ENCODE data around the gene DKKL1.

The DKKL1 gene

DNA sequence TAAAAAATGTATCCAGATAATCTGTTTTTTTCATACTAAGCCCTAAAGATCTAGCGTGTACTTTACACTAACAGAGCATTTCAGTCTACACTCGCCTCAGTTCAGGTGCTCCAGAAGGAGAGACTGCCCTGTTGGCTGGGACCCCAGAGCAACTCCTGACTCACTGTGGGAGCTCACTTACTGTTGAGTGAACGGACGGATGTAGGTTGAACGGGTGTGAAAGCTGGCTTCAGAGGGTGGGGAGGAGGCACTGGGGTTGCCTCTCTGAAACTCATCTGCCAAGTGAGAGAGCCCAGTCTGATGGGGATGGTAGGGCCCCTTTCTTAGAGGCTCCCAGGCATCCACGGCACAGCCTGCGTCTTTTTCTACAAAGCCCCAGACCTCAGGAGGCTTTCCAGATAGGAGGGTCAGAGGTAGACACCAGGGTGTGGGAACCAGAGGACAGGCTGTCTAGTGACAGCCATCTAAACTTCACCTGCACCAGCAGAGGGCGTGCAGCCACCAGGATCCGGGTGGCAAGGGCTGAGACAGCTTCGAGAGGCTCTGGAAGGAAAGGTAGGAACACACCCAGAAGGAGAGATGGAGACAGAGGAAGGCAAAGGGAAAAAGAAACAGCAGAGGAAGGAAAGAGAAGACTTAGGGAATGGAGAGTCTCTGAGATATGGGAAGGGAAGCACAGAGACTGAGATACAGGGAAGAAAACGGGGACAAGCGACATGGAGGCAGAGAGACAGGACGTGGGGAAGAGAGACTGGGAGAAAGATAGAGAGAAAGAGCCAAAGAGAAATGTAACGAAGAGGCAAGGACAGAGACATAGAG, 28.1 kb downstream of the DKKL1 start:
- Histone ChIP-seq H2AFZ (ENCODE audit: low read depth, low read length) (0 out of 2 replicates have a peak overlapping the region, but pooled peaks have one; percentile 19), H4K20me1 (ENCODE audit: insufficient read depth, low read length) (no peaks in the 10 kb centered on the region), H3K79me2 (ENCODE audit: insufficient read depth, low read length) (no peaks in the 10 kb centered on the region), H3K9me3 (ENCODE audit: insufficient read depth, low read length, severe bottlenecking) (no peaks in the 10 kb centered on the region), H3K9ac (ENCODE audit: low read depth, low read length) (no peak overlapping the region), H3K4me1 (ENCODE audit: insufficient read depth, low read length) (no peaks in the 10 kb centered on the region), H3K36me3 (ENCODE audit: insufficient read depth, low read length) (no peaks in the 10 kb centered on the region), H3K4me2 (ENCODE audit: insufficient read depth, low read length) (no peak overlapping the region), H3K27me3 (ENCODE audit: insufficient read depth, low read length, poor library complexity) (no peaks in the 10 kb centered on the region), H3K4me3 (ENCODE audit: low read depth in 1 of 2, low read length in 2 of 2) (no peak overlapping the region), H3K27ac (ENCODE audit: low read length) (no peak overlapping the region)
- TF ChIP-seq EZH2 (IDR thresholded peaks at IDR 0.05; ENCODE audit: borderline replicate concordance, low read depth, low read length, severe bottlenecking) = no peak
- TF ChIP-seq, protein P1, sequence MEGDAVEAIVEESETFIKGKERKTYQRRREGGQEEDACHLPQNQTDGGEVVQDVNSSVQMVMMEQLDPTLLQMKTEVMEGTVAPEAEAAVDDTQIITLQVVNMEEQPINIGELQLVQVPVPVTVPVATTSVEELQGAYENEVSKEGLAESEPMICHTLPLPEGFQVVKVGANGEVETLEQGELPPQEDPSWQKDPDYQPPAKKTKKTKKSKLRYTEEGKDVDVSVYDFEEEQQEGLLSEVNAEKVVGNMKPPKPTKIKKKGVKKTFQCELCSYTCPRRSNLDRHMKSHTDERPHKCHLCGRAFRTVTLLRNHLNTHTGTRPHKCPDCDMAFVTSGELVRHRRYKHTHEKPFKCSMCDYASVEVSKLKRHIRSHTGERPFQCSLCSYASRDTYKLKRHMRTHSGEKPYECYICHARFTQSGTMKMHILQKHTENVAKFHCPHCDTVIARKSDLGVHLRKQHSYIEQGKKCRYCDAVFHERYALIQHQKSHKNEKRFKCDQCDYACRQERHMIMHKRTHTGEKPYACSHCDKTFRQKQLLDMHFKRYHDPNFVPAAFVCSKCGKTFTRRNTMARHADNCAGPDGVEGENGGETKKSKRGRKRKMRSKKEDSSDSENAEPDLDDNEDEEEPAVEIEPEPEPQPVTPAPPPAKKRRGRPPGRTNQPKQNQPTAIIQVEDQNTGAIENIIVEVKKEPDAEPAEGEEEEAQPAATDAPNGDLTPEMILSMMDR (IDR thresholded peaks at IDR 0.05; ENCODE audit: borderline replicate concordance, extremely low read depth, low read length, poor library complexity, severe bottlenecking) = peak; percentile 88
- peak; percentile 72 for DNase-seq
- peak; percentile 95 for ATAC-seq (ENCODE audit: insufficient read depth, low read depth)

DNA sequence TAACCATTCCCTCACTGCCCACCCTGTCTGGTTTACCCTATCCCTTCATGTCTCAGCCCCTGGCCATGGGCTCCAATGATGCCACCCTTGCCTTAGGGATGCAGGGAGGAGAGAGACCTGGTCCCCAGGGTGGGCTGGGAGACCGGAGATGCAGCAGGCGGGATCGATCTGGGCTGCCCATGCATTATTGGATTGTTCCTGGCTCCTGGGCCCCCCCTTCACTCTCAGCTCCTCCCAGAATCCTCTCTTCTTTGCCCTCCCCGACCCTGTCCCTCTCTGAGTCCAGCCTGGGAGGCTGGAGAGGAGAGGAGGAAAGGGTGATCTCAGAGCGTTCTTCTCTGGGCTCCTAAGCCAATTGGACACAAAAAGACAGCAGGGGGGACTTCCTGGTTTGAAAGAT, 30.2 kb downstream of the DKKL1 start:
- Histone ChIP-seq H3K27me3 (ENCODE audit: insufficient read depth, low read length, poor library complexity) (no peaks in the 10 kb centered on the region), H3K4me3 (ENCODE audit: low read depth in 1 of 2, low read length in 2 of 2) (no peak overlapping the region), H3K4me2 (ENCODE audit: insufficient read depth, low read length) (no peak overlapping the region), H3K9me3 (ENCODE audit: insufficient read depth, low read length, severe bottlenecking) (no peaks in the 10 kb centered on the region), H4K20me1 (ENCODE audit: insufficient read depth, low read length) (no peaks in the 10 kb centered on the region), H3K36me3 (ENCODE audit: insufficient read depth, low read length) (no peaks in the 10 kb centered on the region), H2AFZ (ENCODE audit: low read depth, low read length) (no peak overlapping the region), H3K9ac (ENCODE audit: low read depth, low read length) (no peak overlapping the region), H3K4me1 (ENCODE audit: insufficient read depth, low read length) (no peaks in the 10 kb centered on the region), H3K27ac (ENCODE audit: low read length) (no peak overlapping the region), H3K79me2 (ENCODE audit: insufficient read depth, low read length) (no peaks in the 10 kb centered on the region)
- ATAC-seq (ENCODE audit: insufficient read depth, low read depth) = no peak
- DNase-seq = no peak
- no peak for TF ChIP-seq EZH2 (IDR thresholded peaks at IDR 0.05; ENCODE audit: borderline replicate concordance, low read depth, low read length, severe bottlenecking)
- TF ChIP-seq, protein P1 (IDR thresholded peaks at IDR 0.05; ENCODE audit: borderline replicate concordance, extremely low read depth, low read length, poor library complexity, severe bottlenecking) = no peak

DNA sequence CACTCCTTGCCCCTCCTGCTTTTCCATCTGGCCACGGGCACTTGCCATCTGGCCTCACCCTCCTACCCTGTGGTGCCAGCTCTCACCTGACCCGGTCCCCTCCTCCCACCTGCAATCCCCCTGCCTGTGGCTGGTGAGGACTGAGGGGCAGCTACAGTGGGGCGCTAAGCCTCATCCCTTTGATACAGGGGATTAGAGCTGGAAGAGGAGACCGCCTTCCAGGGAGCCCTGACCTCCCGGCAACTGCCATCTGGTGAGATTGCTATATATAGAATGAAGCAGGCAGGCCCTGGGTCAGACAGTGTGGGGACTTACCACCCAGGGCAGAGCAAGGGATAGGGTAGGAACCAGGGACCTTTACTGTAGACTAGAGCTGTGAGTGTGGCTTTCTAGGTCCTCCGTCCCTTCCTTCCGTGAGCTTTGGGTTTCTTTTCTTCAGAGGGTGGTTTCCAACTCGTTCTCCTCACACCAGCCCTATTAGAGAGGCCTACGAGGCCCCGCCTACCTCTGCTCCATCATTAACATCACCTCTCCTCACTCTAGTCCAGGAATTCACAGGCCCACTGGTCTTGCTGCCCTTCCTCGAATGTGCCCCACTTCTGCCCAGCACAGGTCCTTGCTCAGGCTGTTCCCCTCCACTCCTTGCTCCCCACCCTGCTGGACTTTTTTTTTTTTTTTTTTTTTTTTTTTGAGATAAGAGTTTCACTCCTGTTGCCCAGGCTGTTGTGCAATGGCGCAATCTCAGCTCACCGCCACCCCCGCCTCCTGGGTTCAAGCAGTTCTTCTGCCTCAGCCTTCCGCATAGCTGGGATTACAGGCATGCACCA, 32.1 kb downstream of the DKKL1 start:
- TF ChIP-seq EZH2 (IDR thresholded peaks at IDR 0.05; ENCODE audit: borderline replicate concordance, low read depth, low read length, severe bottlenecking) = no peak
- TF ChIP-seq, protein P1 (IDR thresholded peaks at IDR 0.05; ENCODE audit: borderline replicate concordance, extremely low read depth, low read length, poor library complexity, severe bottlenecking) = no peak
- no peak overlapping the region for H3K9ac ChIP-seq (ENCODE audit: low read depth, low read length)
- no peaks in the 10 kb centered on the region for H4K20me1 ChIP-seq (ENCODE audit: insufficient read depth, low read length)
- no peak overlapping the region for H3K4me2 ChIP-seq (ENCODE audit: insufficient read depth, low read length)
- ATAC-seq (ENCODE audit: insufficient read depth, low read depth) = no peak
- no peaks in the 10 kb centered on the region for H3K4me1 ChIP-seq (ENCODE audit: insufficient read depth, low read length)
- no peaks in the 10 kb centered on the region for H3K36me3 ChIP-seq (ENCODE audit: insufficient read depth, low read length)
- no peaks in the 10 kb centered on the region for H3K27me3 ChIP-seq (ENCODE audit: insufficient read depth, low read length, poor library complexity)
- no peak overlapping the region for H2AFZ ChIP-seq (ENCODE audit: low read depth, low read length)
- H3K9me3 ChIP-seq (ENCODE audit: insufficient read depth, low read length, severe bottlenecking) = no peaks in the 10 kb centered on the region
- no peak overlapping the region for H3K4me3 ChIP-seq (ENCODE audit: low read depth in 1 of 2, low read length in 2 of 2)
- no peak overlapping the region for H3K27ac ChIP-seq (ENCODE audit: low read length)
- no peak for DNase-seq
- H3K79me2 ChIP-seq (ENCODE audit: insufficient read depth, low read length) = no peaks in the 10 kb centered on the region

Measured in DND-41 (cell line).